Kidney epithelial cell (primary cell): Measurements from ENCODE around the gene FUT9. TPM values are rescaled to one million over a fixed set of nuclear protein-coding genes. Genes with fewer than 3 reads are reported as not detected.

ENCODE experiments used
- DNase-seq: peaks from one replicate; pipeline ENCODE4 v3.0.0-alpha.2; 2010; ENCODE audit warnings: low read depth
- H3K27me3 ChIP-seq: 2 replicates; pipeline ENCODE4 v1.6.0; 2011; ENCODE audit warnings: low read length; ENCODE audit not compliant: control insufficient read depth, insufficient read depth
- H3K36me3 ChIP-seq: 2 replicates; pipeline ENCODE4 v1.5.1; 2011; ENCODE audit warnings: low read length; ENCODE audit not compliant: control insufficient read depth, insufficient read depth
- H3K4me3 ChIP-seq: 2 replicates; pipeline ENCODE4 v1.5.1; 2011; ENCODE audit warnings: low read depth, mild to moderate bottlenecking, control low read depth, low read length
- CTCF ChIP-seq: IDR thresholded peaks from 2 replicates; pipeline ENCODE4 v1.5.1; 2011; ENCODE audit warnings: mild to moderate bottlenecking, moderate library complexity, low read length, control low read depth, inconsistent platforms; ENCODE audit not compliant: insufficient read depth, poor library complexity, severe bottlenecking
- total RNA-seq: library from RNA; depleted of rRNA; stranded (reverse); fragments of >200 nt; gene quantifications from 2 replicates; pipeline ENCODE4 v1.2.3, GENCODE V29; 2015

The FUT9 gene
- total RNA-seq, 1 donor from 2014 or later: 1.8 TPM

GRCh38 chr6:96073555-96073954 is 57.8 kb downstream of the FUT9 start:
- H3K27me3 ChIP-seq: no peaks in the 10 kb centered on the region
- no peaks in the 10 kb centered on the region for H3K36me3 ChIP-seq
- DNase-seq: no peak
- H3K4me3 ChIP-seq: no peak overlapping the region
- TF ChIP-seq CTCF: no peak

- Histone ChIP-seq H3K36me3 (no peaks in the 10 kb centered on the region), H3K27me3 (no peaks in the 10 kb centered on the region), H3K4me3 (no peak overlapping the region)
- no peak for DNase-seq
- no peak for TF ChIP-seq CTCF
These were observed 58.2 kb downstream of the FUT9 start for GRCh38 chr6:96074006-96074405.

GRCh38 chr6:96075826-96076225 is 60.1 kb downstream of the FUT9 start:
- Histone ChIP-seq H3K4me3 (no peak overlapping the region), H3K36me3 (no peaks in the 10 kb centered on the region), H3K27me3 (no peaks in the 10 kb centered on the region)
- no peak for TF ChIP-seq CTCF
- DNase-seq: no peak

- no peaks in the 10 kb centered on the region for H3K36me3 ChIP-seq
- no peaks in the 10 kb centered on the region for H3K27me3 ChIP-seq
- DNase-seq: no peak
- no peak overlapping the region for H3K4me3 ChIP-seq
- TF ChIP-seq CTCF: no peak
These were observed 71.0 kb downstream of the FUT9 start for GRCh38 chr6:96086745-96087144.

- DNase-seq: no peak
- peak; percentile 58 for TF ChIP-seq CTCF
- H3K4me3 ChIP-seq: no peak overlapping the region
- no peaks in the 10 kb centered on the region for H3K27me3 ChIP-seq
- H3K36me3 ChIP-seq: no peaks in the 10 kb centered on the region
These were observed 73.4 kb downstream of the FUT9 start for GRCh38 chr6:96089173-96089572.

GRCh38 chr6:96094077-96094476 is 78.3 kb downstream of the FUT9 start:
- no peak for TF ChIP-seq CTCF
- Histone ChIP-seq H3K27me3 (no peaks in the 10 kb centered on the region), H3K36me3 (no peaks in the 10 kb centered on the region), H3K4me3 (no peak overlapping the region)
- no peak for DNase-seq
